GM12892 (cell line): ENCODE results near the gene NUP188.

Source experiments
- POLR2A ChIP-seq: IDR thresholded peaks from 2 replicates; pipeline ENCODE4 v1.6.1; 2011; ENCODE audit warnings: low read depth, low read length, control low read depth
- POLR2AphosphoS5 ChIP-seq: IDR thresholded peaks from 2 replicates; pipeline ENCODE4 v1.6.1; 2011; ENCODE audit warnings: low read depth, low read length, control low read depth

- TF ChIP-seq POLR2AphosphoS5 (no peak), POLR2A (no peak)
These were observed 84.0 kb downstream of the NUP188 start for GRCh38 chr9:129031514-129031913.
